Prostate gland (tissue), 2 donors: ENCODE results near the gene AMOT. TPM values are rescaled to one million over a fixed set of nuclear protein-coding genes. Genes with fewer than 3 reads are reported as not detected.
A peak's percentile ranks its signal among the peaks of the same experiment; 100 is the strongest.

Experiments used
- DNase-seq: peaks from one replicate; pipeline ENCODE4 v3.0.0-alpha.2; 2019; ENCODE audit warnings: low spot score
- H3K27ac ChIP-seq, 2 donors: fragments of 200-600 bp; sonication (generic); 2 replicates each; pipeline ENCODE4 v1.5.1; 2017 to 2019
- H3K27me3 ChIP-seq: fragments of 200-600 bp; sonication (generic); replicated peaks from 2 replicates; pipeline ENCODE4 v1.5.1; 2019; ENCODE audit not compliant: insufficient read depth
- H3K36me3 ChIP-seq, 2 donors: fragments of 200-600 bp; sonication (generic); 1 replicate in 1 of 2; 2 replicates in 1 of 2; pipeline versions ENCODE4 v1.5.1 to v1.8.1; 2017 to 2019
- H3K4me1 ChIP-seq: fragments of 200-600 bp; sonication (generic); replicated peaks from 2 replicates; pipeline ENCODE4 v1.5.1; 2019
- H3K4me3 ChIP-seq, 2 donors: fragments of 200-600 bp; sonication (generic); 2 replicates each; pipeline ENCODE4 v1.5.1; 2017 to 2019
- H3K9me3 ChIP-seq: fragments of 200-600 bp; sonication (generic); 2 replicates; pipeline ENCODE4 v1.5.1; 2017
- POLR2A ChIP-seq: fragments of 450-650 bp; IDR thresholded peaks from one replicate; pipeline ENCODE4 v1.6.1; 2016; ENCODE audit warnings: antibody characterized with exemption, mild to moderate bottlenecking
- POLR2AphosphoS5 ChIP-seq: sonication (generic); formaldehyde crosslinking; IDR thresholded peaks from one replicate; pipeline ENCODE4 v1.6.1; 2017; ENCODE audit warnings: antibody characterized with exemption
- WGBS: methylation state at CpG from one replicate; pipeline ENCODE4 v1.1.5; 2018; 5-methylcytosine and 5-hydroxymethylcytosine counted together
- intact Hi-C: fragments of 100-400 bp; cut with DNase I; formaldehyde crosslinking; loops from one replicate; pipeline ENCODE4 v1.14.2; 2022
- total RNA-seq, 2 donors: library from RNA; depleted of rRNA; stranded (reverse); fragments of >200 nt; gene quantifications; one replicate each; pipeline ENCODE4 v1.1.0, GENCODE V29; 2016
- TF ChIP-seq, protein P1 (sequence below), 4 experiments: fragments of 200-600 bp in 2 of 4; fragments of 450-650 bp in 2 of 4; sonication (generic) in 2 of 4; IDR thresholded peaks; 1 replicate in 3 of 4; 2 replicates in 1 of 4; pipeline ENCODE4 v1.5.1; 2016 to 2019; ENCODE audit warnings: antibody characterized with exemption in 4 of 4, mild to moderate bottlenecking in 2 of 4, moderate library complexity in 2 of 4

Gene AMOT, protein sequence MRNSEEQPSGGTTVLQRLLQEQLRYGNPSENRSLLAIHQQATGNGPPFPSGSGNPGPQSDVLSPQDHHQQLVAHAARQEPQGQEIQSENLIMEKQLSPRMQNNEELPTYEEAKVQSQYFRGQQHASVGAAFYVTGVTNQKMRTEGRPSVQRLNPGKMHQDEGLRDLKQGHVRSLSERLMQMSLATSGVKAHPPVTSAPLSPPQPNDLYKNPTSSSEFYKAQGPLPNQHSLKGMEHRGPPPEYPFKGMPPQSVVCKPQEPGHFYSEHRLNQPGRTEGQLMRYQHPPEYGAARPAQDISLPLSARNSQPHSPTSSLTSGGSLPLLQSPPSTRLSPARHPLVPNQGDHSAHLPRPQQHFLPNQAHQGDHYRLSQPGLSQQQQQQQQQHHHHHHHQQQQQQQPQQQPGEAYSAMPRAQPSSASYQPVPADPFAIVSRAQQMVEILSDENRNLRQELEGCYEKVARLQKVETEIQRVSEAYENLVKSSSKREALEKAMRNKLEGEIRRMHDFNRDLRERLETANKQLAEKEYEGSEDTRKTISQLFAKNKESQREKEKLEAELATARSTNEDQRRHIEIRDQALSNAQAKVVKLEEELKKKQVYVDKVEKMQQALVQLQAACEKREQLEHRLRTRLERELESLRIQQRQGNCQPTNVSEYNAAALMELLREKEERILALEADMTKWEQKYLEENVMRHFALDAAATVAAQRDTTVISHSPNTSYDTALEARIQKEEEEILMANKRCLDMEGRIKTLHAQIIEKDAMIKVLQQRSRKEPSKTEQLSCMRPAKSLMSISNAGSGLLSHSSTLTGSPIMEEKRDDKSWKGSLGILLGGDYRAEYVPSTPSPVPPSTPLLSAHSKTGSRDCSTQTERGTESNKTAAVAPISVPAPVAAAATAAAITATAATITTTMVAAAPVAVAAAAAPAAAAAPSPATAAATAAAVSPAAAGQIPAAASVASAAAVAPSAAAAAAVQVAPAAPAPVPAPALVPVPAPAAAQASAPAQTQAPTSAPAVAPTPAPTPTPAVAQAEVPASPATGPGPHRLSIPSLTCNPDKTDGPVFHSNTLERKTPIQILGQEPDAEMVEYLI
- 10 to 100 TPM; 27.9 to 60.1 TPM for total RNA-seq

DNA sequence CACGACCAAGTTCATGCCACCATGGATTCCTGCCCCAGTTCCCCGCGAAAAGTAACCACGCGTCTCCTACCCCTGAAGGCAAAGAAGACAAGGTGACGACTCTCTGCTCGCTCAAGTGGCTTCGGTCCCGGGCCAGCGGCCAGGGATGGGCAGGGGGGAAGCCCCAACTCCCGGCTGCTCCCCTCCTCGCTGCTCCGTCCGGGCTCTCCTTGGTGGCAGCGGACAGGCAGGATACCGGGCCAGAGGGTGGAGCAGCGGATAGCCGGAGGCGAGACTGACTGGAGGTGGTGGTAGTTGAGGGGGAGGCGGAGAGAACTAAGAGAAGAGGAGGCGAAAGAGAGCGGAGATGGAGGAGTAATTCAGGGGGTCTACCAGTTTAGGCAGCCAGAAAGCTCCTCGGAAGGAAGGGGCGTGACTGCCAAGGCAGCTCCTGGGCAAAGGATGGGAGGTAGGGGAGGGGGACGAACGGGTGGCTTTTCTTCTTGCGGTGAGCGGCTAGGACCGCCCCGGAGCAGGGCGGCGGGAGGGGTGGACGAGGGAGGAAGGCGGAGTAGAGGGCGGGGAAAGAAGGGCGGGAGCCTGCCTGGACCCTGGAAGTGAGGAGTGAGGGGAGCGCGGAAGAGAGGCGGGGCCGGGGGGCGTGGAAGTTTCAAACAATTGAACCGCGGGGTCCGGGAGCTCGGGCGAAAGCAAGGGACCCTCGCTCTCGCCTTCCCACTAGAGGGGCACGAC is at the start of gene AMOT:
Gene AMOT, minus strand, starts transcription at position 450 of the 732 bp plus-strand sequence. CDS start 17,705 bp downstream, outside the sequence.
- Histone ChIP-seq H3K4me1 (no peaks in the 10 kb centered on the region), H3K27me3 (no peaks in the 10 kb centered on the region), H3K4me3 (peak within 1 kb of the TSS; percentile 43 to 51), H3K36me3 (no peaks in the 10 kb centered on the region), H3K27ac (peak within 1 kb of the TSS; percentile 71 to 76), H3K9me3 (no peaks in the 10 kb centered on the region)
- intact Hi-C loops: no loop called here
- peak; percentile 79 for DNase-seq
- no peak for TF ChIP-seq POLR2AphosphoS5
- TF ChIP-seq, protein P1, sequence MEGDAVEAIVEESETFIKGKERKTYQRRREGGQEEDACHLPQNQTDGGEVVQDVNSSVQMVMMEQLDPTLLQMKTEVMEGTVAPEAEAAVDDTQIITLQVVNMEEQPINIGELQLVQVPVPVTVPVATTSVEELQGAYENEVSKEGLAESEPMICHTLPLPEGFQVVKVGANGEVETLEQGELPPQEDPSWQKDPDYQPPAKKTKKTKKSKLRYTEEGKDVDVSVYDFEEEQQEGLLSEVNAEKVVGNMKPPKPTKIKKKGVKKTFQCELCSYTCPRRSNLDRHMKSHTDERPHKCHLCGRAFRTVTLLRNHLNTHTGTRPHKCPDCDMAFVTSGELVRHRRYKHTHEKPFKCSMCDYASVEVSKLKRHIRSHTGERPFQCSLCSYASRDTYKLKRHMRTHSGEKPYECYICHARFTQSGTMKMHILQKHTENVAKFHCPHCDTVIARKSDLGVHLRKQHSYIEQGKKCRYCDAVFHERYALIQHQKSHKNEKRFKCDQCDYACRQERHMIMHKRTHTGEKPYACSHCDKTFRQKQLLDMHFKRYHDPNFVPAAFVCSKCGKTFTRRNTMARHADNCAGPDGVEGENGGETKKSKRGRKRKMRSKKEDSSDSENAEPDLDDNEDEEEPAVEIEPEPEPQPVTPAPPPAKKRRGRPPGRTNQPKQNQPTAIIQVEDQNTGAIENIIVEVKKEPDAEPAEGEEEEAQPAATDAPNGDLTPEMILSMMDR (IDR thresholded peaks at IDR 0.05): no peak
- whole genome bisulfite sequencing: 0% methylated on average over 40 of the region's 49 CpGs

DNA sequence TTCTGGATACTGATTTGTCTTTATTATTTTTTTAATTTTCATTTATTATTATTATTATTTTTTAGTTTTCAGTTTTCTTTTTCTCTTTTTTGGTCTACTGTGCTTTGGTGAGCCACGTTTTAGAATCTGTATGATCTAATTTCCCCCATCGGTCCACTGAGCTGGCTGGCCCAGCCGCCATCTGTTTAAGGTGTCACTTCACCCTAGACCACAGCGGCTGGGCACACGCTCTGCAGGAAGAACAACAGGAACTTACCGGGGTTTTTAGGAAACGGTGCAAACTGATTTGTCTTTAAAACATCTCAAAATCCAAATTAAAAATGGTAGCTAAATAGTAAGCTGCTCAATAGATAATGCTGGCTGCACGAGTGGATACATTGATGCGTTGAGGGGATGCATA is 48.8 kb upstream of the AMOT start:
- Histone ChIP-seq H3K4me1 (no peaks in the 10 kb centered on the region), H3K4me3 (no peak overlapping the region), H3K36me3 (no peaks in the 10 kb centered on the region), H3K27me3 (no peaks in the 10 kb centered on the region), H3K27ac (no peak overlapping the region), H3K9me3 (no peaks in the 10 kb centered on the region)
- TF ChIP-seq POLR2A: no peak
- no peak for TF ChIP-seq POLR2AphosphoS5
- TF ChIP-seq, protein P1 (IDR thresholded peaks at IDR 0.05): no peak
- no peak for DNase-seq
- intact Hi-C loops: no loop called here
- WGBS: 85% methylated on average over 9 of the region's 9 CpGs

DNA sequence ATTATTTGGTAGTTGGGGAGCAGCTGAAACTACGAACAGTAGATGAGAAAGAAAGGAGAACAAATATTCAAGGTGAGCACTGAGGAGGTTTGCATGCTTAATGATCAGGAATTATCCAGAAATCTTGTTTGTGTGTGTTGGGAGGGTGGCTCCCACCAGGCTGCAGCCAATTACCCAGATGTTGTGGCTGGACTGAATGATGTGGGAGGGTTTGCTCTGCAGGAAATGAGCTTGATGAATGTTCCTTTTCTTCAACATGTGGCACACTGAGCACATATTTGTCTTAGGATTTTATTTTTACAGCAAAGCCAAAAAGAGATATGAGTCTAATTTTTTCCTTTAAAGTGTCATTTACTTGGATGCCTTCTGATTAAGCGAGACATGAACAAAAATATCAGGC is 48.3 kb upstream of the AMOT start:
- Histone ChIP-seq H3K9me3 (no peaks in the 10 kb centered on the region), H3K4me3 (no peak overlapping the region), H3K4me1 (no peaks in the 10 kb centered on the region), H3K27me3 (no peaks in the 10 kb centered on the region), H3K36me3 (no peaks in the 10 kb centered on the region), H3K27ac (no peak overlapping the region)
- intact Hi-C loops: no loop called here
- 45% methylated on average over 2 of the region's 2 CpGs for WGBS
- DNase-seq: no peak
- TF ChIP-seq, protein P1 (IDR thresholded peaks at IDR 0.05): no peak
- TF ChIP-seq POLR2AphosphoS5 (no peak), POLR2A (no peak)

DNA sequence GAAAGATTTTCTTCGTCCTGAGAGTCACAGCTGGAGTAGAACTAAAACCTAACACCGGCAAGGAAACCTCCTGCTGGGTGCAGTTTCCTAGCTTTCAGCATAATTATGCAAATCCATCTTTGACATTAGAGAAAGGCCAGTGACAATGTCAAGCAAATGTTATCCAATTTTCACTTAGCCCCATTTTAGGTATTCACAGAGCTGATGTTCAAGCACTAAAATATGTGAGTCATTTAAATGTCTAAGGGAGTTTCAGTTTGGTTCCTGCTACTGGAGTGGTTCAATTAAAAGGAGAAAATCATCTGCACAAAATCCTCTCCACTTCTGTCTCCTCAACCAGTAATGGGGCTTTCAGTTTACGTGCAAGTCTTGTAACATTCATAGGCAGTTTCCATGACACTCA is 37.1 kb upstream of the AMOT start:
- H3K9me3 ChIP-seq: no peaks in the 10 kb centered on the region
- H3K4me1 ChIP-seq: no peaks in the 10 kb centered on the region
- intact Hi-C loops: no loop called here
- 93% methylated on average over 3 of the region's 3 CpGs for WGBS
- no peak overlapping the region for H3K27ac ChIP-seq
- TF ChIP-seq, protein P1 (IDR thresholded peaks at IDR 0.05): no peak
- TF ChIP-seq POLR2AphosphoS5: no peak
- no peak for TF ChIP-seq POLR2A
- DNase-seq: no peak
- no peaks in the 10 kb centered on the region for H3K27me3 ChIP-seq
- no peak overlapping the region for H3K4me3 ChIP-seq
- H3K36me3 ChIP-seq: no peaks in the 10 kb centered on the region
